Activated CD4-positive, alpha-beta T cell treated with anti-CD3 and anti-CD28 coated beads for 36 hours (primary cell): Measurements from ENCODE around the gene ENTPD6. TPM values are rescaled to one million over a fixed set of nuclear protein-coding genes. Genes with fewer than 3 reads are reported as not detected.

ENCODE experiments used
- ATAC-seq: fragments of 200-7000 bp; cut with Tn5 transposase; one replicate; pipeline ENCODE4 v1.10.0; 2021; ENCODE audit warnings: mild to moderate bottlenecking, moderate library complexity
- CTCF ChIA-PET: fragments of 350-600 bp; sonication (Branson Sonifier 250); formaldehyde crosslinking; loops from one replicate; lab custom pipeline; 2021; ENCODE audit warnings: antibody characterized with exemption; lab: Charles Lee
- POLR2A ChIA-PET: fragments of 350-600 bp; sonication (Branson Sonifier 250); formaldehyde crosslinking; loops from one replicate; lab custom pipeline; 2021; ENCODE audit warnings: antibody characterized with exemption, inconsistent platforms; lab: Charles Lee
- DNase-seq: peaks from one replicate; pipeline ENCODE4 v3.0.0-alpha.2; 2020
- H3K27ac Mint-ChIP-seq: one replicate; pipeline ENCODE4 v1.8.0; 2021; ENCODE audit warnings: mixed read lengths
- H3K27me3 Mint-ChIP-seq: one replicate; pipeline ENCODE4 v1.8.0; 2021; ENCODE audit warnings: mixed read lengths
- H3K36me3 Mint-ChIP-seq: one replicate; pipeline ENCODE4 v1.8.0; 2021; ENCODE audit warnings: low read depth, mixed read lengths
- H3K4me1 Mint-ChIP-seq: one replicate; pipeline ENCODE4 v1.8.0; 2021; ENCODE audit warnings: mixed read lengths
- H3K4me3 Mint-ChIP-seq: one replicate; pipeline ENCODE4 v1.8.0; 2021; ENCODE audit warnings: mild to moderate bottlenecking, moderate library complexity, mixed read lengths
- H3K9me3 Mint-ChIP-seq: one replicate; pipeline ENCODE4 v1.8.0; 2021; ENCODE audit warnings: low read depth, mixed read lengths
- intact Hi-C, 2 experiments: fragments of 100-400 bp; cut with DNase I in 1 of 2; cut with micrococcal nuclease in 1 of 2; formaldehyde crosslinking; loops; one replicate each; pipeline versions ENCODE4 v1.14.2 to v1.15.1; 2022 to 2024; cut with DNase I, micrococcal nuclease
- total RNA-seq, 2 experiments: library from RNA; stranded (reverse); gene quantifications; one replicate each; pipeline ENCODE4 v1.2.3, GENCODE V29; 2021

ENTPD6 gene
- total RNA-seq, 2 experiments from 2014 or later, result 34.3 to 41.5 TPM

DNA sequence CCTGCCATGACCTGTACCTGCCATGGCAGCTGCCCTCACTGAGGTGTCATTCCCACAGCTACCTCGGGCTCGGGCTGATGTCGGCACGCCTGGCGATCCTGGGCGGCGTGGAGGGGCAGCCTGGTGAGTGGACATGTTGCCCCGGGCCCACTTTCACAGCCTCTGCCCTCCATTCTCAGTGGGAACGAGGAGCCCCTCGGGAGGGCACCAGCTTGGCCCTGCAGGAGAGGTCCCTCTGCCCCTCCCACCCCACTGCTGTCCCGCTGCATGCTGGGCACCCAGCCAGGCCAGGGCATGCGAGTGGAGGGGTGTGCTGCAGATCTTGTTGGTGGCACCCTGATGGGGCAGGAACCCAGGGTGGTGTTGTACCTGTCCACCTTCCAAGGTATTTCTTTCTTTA, 23.0 kb downstream of the ENTPD6 start:
- CTCF ChIA-PET, result interaction anchor here (0.7 kb wide), 1 partner anchor 8 kb away, joined by 3 read pairs; no protein-coding TSS in a partner anchor
- intact Hi-C loops, result loop anchor here in 1 of 2 experiments (5.0 kb wide), 1 partner anchor 59 kb away; no protein-coding TSS in a partner anchor

DNA sequence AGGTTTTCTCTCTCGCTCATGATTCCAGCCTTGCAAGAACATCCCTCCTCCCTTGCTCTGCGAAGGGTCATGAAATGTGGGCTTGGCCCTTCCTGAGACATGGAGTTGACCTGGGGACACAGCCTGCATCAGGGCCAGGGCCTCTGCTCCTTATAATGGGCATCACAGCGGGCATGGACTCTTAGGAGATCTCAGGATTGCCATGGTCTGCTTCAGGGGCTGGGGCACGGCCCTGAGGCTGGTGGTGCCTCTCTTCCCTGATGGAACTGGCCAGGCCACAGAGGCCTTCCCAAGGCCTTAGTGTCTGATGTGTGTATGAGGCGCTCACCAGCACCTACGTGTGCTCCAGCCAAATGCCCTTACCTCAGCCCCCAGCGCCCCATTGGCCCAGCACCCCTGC, 23.9 kb downstream of the ENTPD6 start:
- Mint-ChIP-seq H3K4me3 (no peak overlapping the region), H3K27me3 (no peaks in the 10 kb centered on the region), H3K36me3 (peaks cover 4% of the 10 kb centered on the region), H3K4me1 (peaks cover 7% of the 10 kb centered on the region), H3K9me3 (no peaks in the 10 kb centered on the region), H3K27ac (no peak overlapping the region)
- intact Hi-C loops, result loop anchor here in 1 of 2 experiments (5.0 kb wide), 1 partner anchor 58 kb away; no protein-coding TSS in a partner anchor
- ChIA-PET CTCF (interaction anchor here (0.7 kb wide), 1 partner anchor 8 kb away, joined by 3 read pairs; no protein-coding TSS in a partner anchor), POLR2A (no interaction called here)
- ATAC-seq (no peak), DNase-seq (no peak)

More for the DNA sequence above, 23.0 kb downstream of the ENTPD6 start:
- H3K4me3 Mint-ChIP-seq, result no peak overlapping the region
- H3K9me3 Mint-ChIP-seq, result no peaks in the 10 kb centered on the region
- DNase-seq (no peak), ATAC-seq (no peak)
- POLR2A ChIA-PET, result no interaction called here
- H3K27ac Mint-ChIP-seq, result no peak overlapping the region
- peaks cover 4% of the 10 kb centered on the region for H3K36me3 Mint-ChIP-seq
- peaks cover 6% of the 10 kb centered on the region for H3K4me1 Mint-ChIP-seq
- no peaks in the 10 kb centered on the region for H3K27me3 Mint-ChIP-seq

DNA sequence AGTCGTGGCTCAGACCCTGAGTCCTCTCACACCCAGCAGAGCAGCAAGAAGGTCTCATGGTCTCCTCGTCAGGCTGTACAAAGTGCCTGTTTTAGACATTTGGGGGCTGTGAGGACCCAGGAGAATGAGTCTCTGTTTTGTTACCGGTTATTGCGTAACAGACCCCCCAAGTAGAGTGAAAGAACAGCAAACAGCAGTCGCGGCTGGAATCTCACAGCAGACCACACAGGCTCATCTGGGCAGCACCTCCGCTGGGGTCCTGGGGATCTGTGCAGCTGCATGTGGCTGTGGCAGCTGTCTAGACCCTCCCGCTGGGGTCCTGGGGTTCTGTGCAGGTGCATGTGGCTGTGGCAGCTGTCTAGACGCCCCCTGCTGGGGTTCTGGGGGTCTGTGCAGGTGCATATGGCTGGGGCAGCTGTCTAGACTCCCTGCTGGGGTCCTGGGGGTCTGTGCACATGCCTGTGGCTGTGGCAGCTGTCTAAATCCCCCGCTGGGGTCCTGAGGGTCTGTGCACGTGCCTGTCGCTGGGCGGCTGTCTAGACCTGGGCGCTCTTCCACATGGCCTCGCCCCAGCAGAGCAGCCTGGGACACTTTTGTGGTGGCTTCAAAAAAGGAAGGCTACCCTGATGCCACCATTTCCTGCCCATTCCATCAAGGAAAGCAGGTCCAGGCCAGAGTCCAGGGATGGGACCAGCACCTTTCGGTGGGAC, 24.7 kb downstream of the ENTPD6 start:
- Mint-ChIP-seq H3K4me1 (peaks cover 7% of the 10 kb centered on the region), H3K27me3 (no peaks in the 10 kb centered on the region)
- DNase-seq, result peak; percentile 30

DNA sequence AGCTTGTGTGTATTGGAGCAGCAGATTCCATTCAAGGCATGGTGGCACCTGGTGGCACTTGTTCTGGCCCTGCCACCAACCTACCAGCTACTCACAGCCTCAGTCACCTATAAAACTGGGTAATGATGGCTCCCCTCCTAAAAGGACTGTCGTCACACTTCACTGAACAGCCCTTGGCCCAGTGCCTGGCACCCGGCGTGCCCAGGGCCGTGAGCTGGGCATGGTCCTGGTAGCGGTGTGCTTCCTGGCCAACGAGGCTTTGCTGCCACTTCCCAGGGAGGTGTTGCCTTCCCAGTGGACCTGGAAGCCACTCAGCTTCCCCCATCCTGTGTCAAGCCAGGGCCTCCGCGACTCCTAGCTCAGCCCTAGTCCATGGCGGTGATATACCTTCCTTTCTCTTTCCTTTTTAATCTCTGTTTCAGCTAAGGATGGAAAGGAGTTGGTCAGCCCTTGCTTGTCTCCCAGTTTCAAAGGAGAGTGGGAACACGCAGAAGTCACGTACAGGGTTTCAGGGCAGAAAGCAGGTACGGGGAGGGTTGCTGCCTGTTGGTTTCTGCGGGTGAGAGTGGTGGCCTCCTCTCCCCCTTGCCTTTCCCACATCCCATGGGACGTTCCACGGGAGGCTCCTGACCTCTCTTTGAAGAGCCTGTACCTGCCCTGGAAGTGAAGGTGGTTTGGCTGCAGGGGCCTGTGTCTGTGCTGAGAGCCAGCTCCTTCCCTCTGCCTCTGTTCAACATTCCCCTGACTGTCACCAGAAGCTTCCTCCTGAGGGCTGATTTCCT, 25.5 kb downstream of the ENTPD6 start:
- no peaks in the 10 kb centered on the region for H3K27me3 Mint-ChIP-seq
- ChIA-PET POLR2A (no interaction called here), CTCF (interaction anchor here (1.1 to 1.6 kb wide), 2 partner anchors 17 to 19 kb away, joined by 3 to 4 read pairs; no protein-coding TSS in a partner anchor)
- no peaks in the 10 kb centered on the region for H3K9me3 Mint-ChIP-seq
- no peak for DNase-seq
- H3K27ac Mint-ChIP-seq, result no peak overlapping the region
- ATAC-seq, result no peak
- H3K4me3 Mint-ChIP-seq, result no peak overlapping the region
- intact Hi-C loops, result no loop called here
- H3K4me1 Mint-ChIP-seq, result peaks cover 7% of the 10 kb centered on the region
- peaks cover 1% of the 10 kb centered on the region for H3K36me3 Mint-ChIP-seq

More for the DNA sequence above, 24.7 kb downstream of the ENTPD6 start:
- Mint-ChIP-seq H3K36me3 (peaks cover 4% of the 10 kb centered on the region), H3K27ac (no peak overlapping the region), H3K4me3 (no peak overlapping the region), H3K9me3 (no peaks in the 10 kb centered on the region)
- CTCF ChIA-PET, result interaction anchor here (1.1 to 1.6 kb wide), 2 partner anchors 16 to 18 kb away, joined by 3 to 4 read pairs; no protein-coding TSS in a partner anchor
- intact Hi-C loops, result no loop called here
- no peak for ATAC-seq
- POLR2A ChIA-PET, result no interaction called here

DNA sequence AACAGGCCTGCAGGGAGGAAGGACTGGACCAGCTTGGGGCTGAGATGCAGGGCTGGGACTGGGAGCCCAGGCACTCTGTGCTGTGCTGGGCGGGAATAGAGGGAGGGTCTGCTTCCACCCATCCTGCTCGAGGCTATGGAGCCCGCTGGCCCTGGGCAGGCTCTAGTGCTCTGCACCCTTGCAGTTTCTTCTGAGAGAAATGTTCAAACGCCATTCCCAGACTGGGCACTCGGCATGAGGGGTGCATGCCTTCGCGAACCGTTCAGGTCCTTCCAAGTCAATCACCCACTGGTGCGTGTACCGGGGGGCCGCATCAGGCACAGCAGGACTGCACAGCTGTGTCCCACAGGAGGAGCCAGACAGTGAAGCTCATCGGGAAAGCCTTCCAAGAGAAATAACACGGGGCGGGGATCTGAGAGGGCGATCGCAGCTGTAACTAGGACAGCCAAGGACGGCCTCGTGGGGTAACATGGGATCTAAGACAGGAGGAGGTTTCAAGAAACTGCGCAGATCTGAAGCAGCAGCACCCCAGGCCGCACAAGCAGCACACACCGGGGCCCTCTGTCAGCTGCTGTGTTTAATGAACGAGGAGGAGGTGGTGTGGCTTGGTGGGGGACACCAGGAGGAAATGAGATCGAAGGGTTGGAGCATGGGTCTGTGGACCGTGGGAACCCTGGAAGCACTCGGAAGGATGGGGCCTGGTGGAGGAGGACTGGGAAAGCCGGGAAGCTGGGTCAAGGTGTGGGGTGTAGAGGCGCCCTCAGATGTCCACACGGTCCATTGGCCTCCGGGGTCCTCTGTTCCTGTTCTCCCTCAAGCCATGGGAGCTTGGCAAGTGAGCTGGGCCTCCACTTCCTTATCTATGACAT, 26.3 kb downstream of the ENTPD6 start:
- Mint-ChIP-seq H3K4me3 (no peak overlapping the region), H3K9me3 (no peaks in the 10 kb centered on the region), H3K36me3 (peaks cover 1% of the 10 kb centered on the region), H3K27ac (peak overlapping the region; percentile 21), H3K4me1 (peaks cover 7% of the 10 kb centered on the region), H3K27me3 (no peaks in the 10 kb centered on the region)
- POLR2A ChIA-PET, result no interaction called here
- no peak for DNase-seq
- intact Hi-C loops, result loop anchor here in 1 of 2 experiments (2.0 kb wide), 1 partner anchor 75 kb away; no protein-coding TSS in a partner anchor
- ATAC-seq, result no peak
- CTCF ChIA-PET, result interaction anchor here (1.0 kb wide), 1 partner anchor 21 kb away, joined by 3 read pairs; no protein-coding TSS in a partner anchor

DNA sequence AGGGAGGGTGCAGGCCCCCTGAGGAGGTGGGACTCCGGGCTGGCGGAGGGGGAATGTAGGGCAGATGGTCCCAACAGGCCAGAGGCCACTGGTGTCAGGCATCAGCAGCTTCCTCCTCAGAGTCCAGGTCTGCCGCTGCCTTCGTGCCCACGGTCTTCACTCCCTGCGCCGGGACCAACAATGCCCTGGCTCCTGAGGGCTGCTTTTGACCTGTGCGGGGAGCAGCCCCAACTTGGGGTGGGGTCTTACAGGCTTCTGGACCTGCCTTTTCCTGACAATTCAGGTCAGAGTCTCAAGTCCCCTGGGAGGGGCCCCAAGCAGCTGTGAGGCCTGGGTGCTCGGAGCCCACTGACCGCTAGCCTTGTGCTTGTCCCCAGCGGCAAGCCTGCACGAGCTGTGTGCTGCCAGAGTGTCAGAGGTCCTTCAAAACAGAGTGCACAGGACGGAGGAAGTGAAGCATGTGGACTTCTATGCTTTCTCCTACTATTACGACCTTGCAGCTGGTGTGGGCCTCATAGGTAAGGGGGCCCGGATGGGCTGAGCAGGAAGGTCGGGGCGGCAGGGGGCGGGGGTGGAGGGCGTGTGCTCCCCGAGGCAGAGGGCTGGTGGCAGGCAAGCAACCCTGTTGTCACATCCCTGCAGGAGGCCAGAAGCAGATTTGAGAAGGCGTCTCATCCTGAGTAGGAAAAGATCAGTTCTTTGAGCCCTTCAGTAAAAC, 27.1 kb downstream of the ENTPD6 start:
- intact Hi-C loops, result loop anchor here in 1 of 2 experiments (1.0 to 2.0 kb wide), 3 partner anchors 16 to 74 kb away; partner anchors contain the start of gene PYGB
- DNase-seq (no peak), ATAC-seq (no peak)
- H3K9me3 Mint-ChIP-seq, result no peaks in the 10 kb centered on the region
- H3K27ac Mint-ChIP-seq, result peak overlapping the region; percentile 42
- no peak overlapping the region for H3K4me3 Mint-ChIP-seq
- no peaks in the 10 kb centered on the region for H3K27me3 Mint-ChIP-seq
- CTCF ChIA-PET, result interaction anchor here (1.0 to 1.1 kb wide), 2 partner anchors 21 kb away, joined by 3 read pairs; no protein-coding TSS in a partner anchor
- H3K36me3 Mint-ChIP-seq, result peaks cover 1% of the 10 kb centered on the region
- POLR2A ChIA-PET, result no interaction called here
- peaks cover 7% of the 10 kb centered on the region for H3K4me1 Mint-ChIP-seq

DNA sequence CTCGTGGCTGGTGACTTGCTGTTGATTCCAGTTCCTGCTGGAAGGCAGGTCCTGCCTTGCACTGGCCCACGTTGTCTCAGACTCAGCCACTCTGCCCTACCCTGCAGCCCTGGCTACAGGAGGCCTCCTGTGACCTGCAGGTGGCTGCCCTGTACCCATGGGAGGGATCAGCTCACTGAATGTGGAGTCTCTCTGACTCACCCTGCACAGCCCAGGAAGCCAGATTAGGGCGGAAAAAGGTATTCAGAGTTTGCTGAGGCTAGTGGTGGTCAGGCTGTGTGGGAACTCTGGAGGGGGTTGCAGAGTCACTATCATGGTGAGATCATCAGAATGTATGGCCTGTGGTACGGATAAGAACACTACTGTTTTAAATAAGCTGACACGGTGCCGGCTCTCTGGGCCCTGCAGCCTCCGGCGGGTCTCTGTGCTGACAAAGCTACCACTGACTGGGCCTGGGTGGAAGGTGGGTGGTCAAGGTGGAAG, 27.7 kb downstream of the ENTPD6 start:
- Mint-ChIP-seq H3K36me3 (peaks cover 1% of the 10 kb centered on the region), H3K9me3 (no peaks in the 10 kb centered on the region), H3K4me1 (peaks cover 7% of the 10 kb centered on the region), H3K27ac (peak overlapping the region; percentile 42), H3K27me3 (no peaks in the 10 kb centered on the region), H3K4me3 (no peak overlapping the region)
- DNase-seq (peak; percentile 76), ATAC-seq (peak; percentile 97)
- ChIA-PET CTCF (interaction anchor here (0.6 to 1.4 kb wide), 8 partner anchors 15 to 229 kb away, joined by 3 to 5 read pairs (median 3); no protein-coding TSS in a partner anchor), POLR2A (no interaction called here)
- intact Hi-C loops, result loop anchor here in 1 of 2 experiments (1.0 to 2.0 kb wide), 3 partner anchors 15 to 74 kb away; partner anchors contain the start of gene PYGB

DNA sequence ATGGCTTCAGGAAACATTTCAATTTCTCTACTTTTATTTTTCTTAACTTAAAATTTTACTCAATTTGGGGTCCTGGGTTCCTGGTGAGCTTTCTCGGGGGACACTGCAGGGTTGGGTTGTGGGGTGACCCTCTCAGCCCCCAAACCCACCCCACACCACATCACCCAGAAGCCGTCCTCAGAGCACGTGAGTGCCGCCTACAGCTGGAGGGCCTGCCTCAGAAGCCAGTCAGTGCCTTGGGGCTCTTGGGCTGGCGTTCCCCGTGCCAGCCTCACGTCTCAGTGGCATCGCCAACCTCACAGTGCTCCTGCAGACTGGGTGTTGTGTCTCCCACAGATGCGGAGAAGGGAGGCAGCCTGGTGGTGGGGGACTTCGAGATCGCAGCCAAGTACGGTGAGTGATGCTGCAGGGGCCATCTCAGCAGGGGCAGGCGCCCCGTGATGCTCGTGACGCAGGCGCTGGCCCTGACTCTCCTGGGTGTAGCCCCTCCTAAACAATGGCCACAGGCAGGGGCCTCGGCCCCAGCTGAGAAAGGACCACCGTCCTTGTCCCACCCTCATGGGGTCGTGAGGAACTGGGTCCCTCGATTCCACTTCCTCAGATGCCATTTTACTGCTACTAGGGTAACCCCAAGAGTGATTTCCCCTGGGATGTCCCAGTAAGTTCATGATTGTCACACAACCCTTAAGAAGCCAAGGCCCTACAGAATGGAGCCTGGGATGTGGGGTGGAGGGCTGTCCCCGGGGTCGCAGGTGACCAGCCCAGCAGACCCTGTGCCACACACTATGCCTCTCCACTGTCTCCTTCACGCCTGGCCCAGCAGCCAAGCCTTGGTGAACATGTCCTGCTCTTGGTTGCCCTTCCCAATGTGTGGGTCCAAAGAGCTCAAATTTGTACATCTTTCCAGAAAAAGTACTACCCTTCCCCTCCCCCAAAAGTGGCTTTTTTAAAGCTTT, 28.5 kb downstream of the ENTPD6 start:
- H3K9me3 Mint-ChIP-seq, result no peaks in the 10 kb centered on the region
- ATAC-seq, result no peak
- CTCF ChIA-PET, result interaction anchor here (0.6 to 1.4 kb wide), 7 partner anchors 16 to 230 kb away, joined by 3 to 5 read pairs (median 3); no protein-coding TSS in a partner anchor
- no peak overlapping the region for H3K27ac Mint-ChIP-seq
- no peaks in the 10 kb centered on the region for H3K27me3 Mint-ChIP-seq
- intact Hi-C loops, result loop anchor here in 1 of 2 experiments (1.0 to 2.0 kb wide), 3 partner anchors 14 to 73 kb away; partner anchors contain the start of gene PYGB
- POLR2A ChIA-PET, result interaction anchor here (0.7 kb wide), 1 partner anchor 23 kb away, joined by 3 read pairs; no protein-coding TSS in a partner anchor
- peaks cover 7% of the 10 kb centered on the region for H3K4me1 Mint-ChIP-seq
- DNase-seq, result no peak
- H3K4me3 Mint-ChIP-seq, result no peak overlapping the region
- H3K36me3 Mint-ChIP-seq, result peaks cover 1% of the 10 kb centered on the region

DNA sequence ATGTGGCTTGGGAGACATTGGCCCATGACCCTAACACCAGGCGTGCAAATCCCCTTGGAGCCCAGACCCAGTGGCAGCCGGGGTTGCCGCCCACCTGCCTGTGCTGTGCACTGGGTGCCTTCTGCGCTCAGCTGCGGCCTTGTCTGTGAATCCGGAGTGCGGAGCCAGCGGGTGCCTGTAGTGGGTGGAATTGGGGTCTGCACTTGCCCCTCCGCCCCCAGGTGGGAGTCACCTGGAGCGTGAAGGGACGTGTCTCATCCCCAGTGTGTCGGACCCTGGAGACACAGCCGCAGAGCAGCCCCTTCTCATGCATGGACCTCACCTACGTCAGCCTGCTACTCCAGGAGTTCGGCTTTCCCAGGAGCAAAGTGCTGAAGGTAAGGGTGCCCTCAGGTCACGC, 29.4 kb downstream of the ENTPD6 start:
- Mint-ChIP-seq H3K27ac (no peak overlapping the region), H3K4me3 (no peak overlapping the region), H3K36me3 (peaks cover 1% of the 10 kb centered on the region), H3K4me1 (peaks cover 7% of the 10 kb centered on the region), H3K27me3 (no peaks in the 10 kb centered on the region), H3K9me3 (no peaks in the 10 kb centered on the region)
- ChIA-PET POLR2A (interaction anchor here (0.7 kb wide), 1 partner anchor 22 kb away, joined by 3 read pairs; no protein-coding TSS in a partner anchor), CTCF (no interaction called here)
- intact Hi-C loops, result no loop called here
- no peak for DNase-seq
- no peak for ATAC-seq
